K562 (cell line): ENCODE data around the gene FNBP1. TPM values are rescaled to one million over a fixed set of nuclear protein-coding genes. Genes with fewer than 3 reads are reported as not detected.
A peak's percentile ranks its signal among the peaks of the same experiment; 100 is the strongest.

Experiments used
- ATAC-seq: fragments of 200-7000 bp; cut with Tn5 transposase; 3 replicates; pipeline ENCODE4 v1.9.1; 2020; ENCODE audit warnings: moderate library complexity
- BruUV-seq: library from RNA; stranded (reverse); fragments of 400-500 nt; replicated peaks from 2 replicates; lab custom pipeline; 2021; lab: Mats Ljungman, UMichigan
- CTCF ChIA-PET: fragments of 300-600 bp; formaldehyde crosslinking; extraction: SDS; loops from one replicate; lab custom pipeline; 2021; ENCODE audit warnings: low intra/inter-chr PET ratio; lab: Yijun Ruan, JAX
- POLR2A ChIA-PET: fragments of 300-600, 350-650 bp; sonication (Branson Sonifier 250); formaldehyde crosslinking; extraction: SDS; loops from one replicate; lab custom pipeline; 2021; ENCODE audit warnings: antibody characterized with exemption, inconsistent platforms; lab: Yijun Ruan, JAX
- DNase-seq, 4 experiments: peaks; one replicate each; pipeline versions ENCODE4 v3.0.0 to v3.0.0-alpha.2; 2011 to 2018; ENCODE audit warnings: low spot score in 3 of 4, mixed read lengths in 3 of 4; ENCODE audit errors: extremely low read depth in 1 of 4
- FAIRE-seq: peaks from 2 replicates; lab custom pipeline; 2011; peaks lifted over from hg19 to GRCh38; lab: Jason Lieb, UNC
- H2AFZ ChIP-seq: 2 replicates; pipeline ENCODE4 v1.6.0; 2011; ENCODE audit warnings: low read depth, low read length, control low read depth, inconsistent platforms
- H3K27ac ChIP-seq: fragments of 200-600 bp; 3 replicates; pipeline ENCODE4 v1.8.0; 2011; ENCODE audit warnings: low read depth, mild to moderate bottlenecking, control low read depth, inconsistent platforms, low read length, moderate library complexity, mixed read lengths; ENCODE audit errors: extremely low read depth
- H3K27me3 ChIP-seq, 2 experiments: fragments of 300-600 bp in 1 of 2; 2 replicates in 1 of 2; 3 replicates in 1 of 2; pipeline versions ENCODE4 v1.6.0 to v1.8.0; 2011; ENCODE audit warnings: inconsistent platforms in 2 of 2, low read length in 2 of 2, mild to moderate bottlenecking in 1 of 2, mixed read lengths in 1 of 2, moderate library complexity in 1 of 2; ENCODE audit not compliant: control insufficient read depth in 2 of 2, insufficient read depth in 2 of 2
- H3K36me3 ChIP-seq: fragments of 300-600 bp; 3 replicates; pipeline ENCODE4 v1.8.0; 2011; ENCODE audit warnings: mild to moderate bottlenecking, low read length, inconsistent platforms; ENCODE audit not compliant: control insufficient read depth, insufficient read depth
- H3K4me1 ChIP-seq, 2 experiments: fragments of 200-600 bp in 1 of 2; replicated peaks in 1 of 2; 2 replicates in 1 of 2; 3 replicates in 1 of 2; pipeline versions ENCODE4 v1.5.1 to v1.8.0; 2011; ENCODE audit warnings: inconsistent platforms in 2 of 2, low read length in 2 of 2, mild to moderate bottlenecking in 1 of 2, mixed read lengths in 1 of 2, moderate library complexity in 1 of 2; ENCODE audit not compliant: control insufficient read depth in 2 of 2, insufficient read depth in 2 of 2
- H3K4me2 ChIP-seq: 2 replicates; pipeline ENCODE4 v1.6.1; 2011; ENCODE audit warnings: low read length, control low read depth, inconsistent platforms, mixed read lengths; ENCODE audit not compliant: insufficient read depth
- H3K4me3 ChIP-seq: fragments of 200-600 bp; sonication (generic), shearing (Covaris generic); 2 replicates; pipeline ENCODE4 v1.5.1; 2016; ENCODE audit warnings: control low read depth, inconsistent platforms
- H3K79me2 ChIP-seq: fragments of 200-600 bp; 3 replicates; pipeline ENCODE4 v1.8.0; 2011; ENCODE audit warnings: low read length, inconsistent platforms; ENCODE audit not compliant: control insufficient read depth, insufficient read depth
- H3K9ac ChIP-seq, 2 experiments: 2 replicates each; pipeline versions ENCODE4 v1.6.0 to v1.6.1; 2011; ENCODE audit warnings: low read depth in 2 of 2, low read length in 2 of 2, control low read depth in 1 of 2, inconsistent platforms in 1 of 2, mild to moderate bottlenecking in 1 of 2, mixed read lengths in 1 of 2; ENCODE audit not compliant: insufficient read depth in 1 of 2
- H3K9me1 ChIP-seq: one replicate; pipeline ENCODE4 v1.6.0; 2011; ENCODE audit warnings: inconsistent platforms, mild to moderate bottlenecking, low read length, moderate library complexity; ENCODE audit not compliant: control insufficient read depth, insufficient read depth
- H3K9me3 ChIP-seq: replicated peaks from 2 replicates; pipeline ENCODE4 v1.5.1; 2011; ENCODE audit warnings: low read depth, low read length, inconsistent platforms; ENCODE audit not compliant: control insufficient read depth, insufficient read depth
- H4K20me1 ChIP-seq: replicated peaks from 2 replicates; pipeline ENCODE4 v1.6.1; 2011; ENCODE audit warnings: low read length, inconsistent platforms, mixed read lengths; ENCODE audit not compliant: control insufficient read depth, insufficient read depth
- ARID1B ChIP-seq: fragments of 450-650 bp; IDR thresholded peaks from 2 replicates; pipeline ENCODE4 v1.6.1; 2016; ENCODE audit warnings: antibody characterized with exemption, mild to moderate bottlenecking, inconsistent platforms
- CBFA2T3 ChIP-seq: fragments of 450-650 bp; IDR thresholded peaks from 2 replicates; pipeline ENCODE4 v1.6.1; 2017
- DPF2 ChIP-seq: fragments of 450-650 bp; IDR thresholded peaks from 2 replicates; pipeline ENCODE4 v1.6.1; 2016
- ERF ChIP-seq: fragments of 450-650 bp; formaldehyde crosslinking; IDR thresholded peaks from 2 replicates; pipeline ENCODE4 v1.4.0; 2020; ENCODE audit warnings: mild to moderate bottlenecking, mixed read lengths
- MAZ ChIP-seq, 2 experiments: fragments of 450-650 bp in 1 of 2; sonication (generic) in 1 of 2; formaldehyde crosslinking; IDR thresholded peaks in 1 of 2; conservative IDR thresholded peaks in 1 of 2; 2 replicates each; pipeline versions ENCODE4 v1.4.0 to v1.5.0; 2020; ENCODE audit warnings: mild to moderate bottlenecking in 1 of 2, missing genetic modification reagents in 1 of 2
- MTA2 ChIP-seq: fragments of 450-650 bp; IDR thresholded peaks from 2 replicates; pipeline ENCODE4 v1.6.1; 2016; ENCODE audit warnings: low read depth
- NFE2 ChIP-seq: IDR thresholded peaks from 2 replicates; pipeline ENCODE4 v1.6.1; 2014; ENCODE audit warnings: antibody characterized with exemption, low read depth
- RFX1 ChIP-seq: fragments of 450-650 bp; IDR thresholded peaks from 2 replicates; pipeline ENCODE4 v1.6.1; 2016; ENCODE audit warnings: mild to moderate bottlenecking, moderate library complexity
- SOX6 ChIP-seq: fragments of 450-650 bp; IDR thresholded peaks from 2 replicates; pipeline ENCODE4 v1.6.1; 2014; ENCODE audit warnings: mild to moderate bottlenecking
- SRSF3 ChIP-seq: fragments of 200-400 bp; formaldehyde crosslinking; IDR thresholded peaks from 2 replicates; pipeline ENCODE4 v1.6.1; 2016; ENCODE audit warnings: mild to moderate bottlenecking, low read length, moderate library complexity; ENCODE audit not compliant: insufficient read depth
- STAG1 ChIP-seq: sonication (generic); formaldehyde crosslinking; IDR thresholded peaks from 2 replicates; pipeline ENCODE4 v1.5.0; 2020; ENCODE audit warnings: missing genetic modification reagents, borderline replicate concordance
- STAT5A ChIP-seq: IDR thresholded peaks from 2 replicates; pipeline ENCODE4 v1.6.1; 2012; ENCODE audit warnings: low read length, inconsistent platforms, borderline replicate concordance
- TAL1 ChIP-seq: fragments of 450-650 bp; IDR thresholded peaks from 2 replicates; pipeline ENCODE4 v1.6.1; 2016; ENCODE audit warnings: mild to moderate bottlenecking
- TCF3 ChIP-seq: sonication (generic); formaldehyde crosslinking; IDR thresholded peaks from 2 replicates; pipeline ENCODE4 v1.4.0; 2020; ENCODE audit warnings: mild to moderate bottlenecking, missing genetic modification reagents
- TCF7 ChIP-seq: sonication (generic); IDR thresholded peaks from 2 replicates; pipeline ENCODE4 v1.6.1; 2016; ENCODE audit warnings: antibody characterized with exemption, borderline replicate concordance
- TEAD4 ChIP-seq, 2 experiments: sonication (generic) in 1 of 2; formaldehyde crosslinking in 1 of 2; IDR thresholded peaks; 2 replicates each; pipeline versions ENCODE4 v1.6.1 to v1.8.0; 2012 to 2022; ENCODE audit warnings: borderline replicate concordance in 1 of 2, inconsistent platforms in 1 of 2, low read length in 1 of 2, mild to moderate bottlenecking in 1 of 2, missing genetic modification reagents in 1 of 2
- WGBS: fragments of 100-300 bp; shearing (Covaris generic); methylation state at CpG from one replicate; pipeline ENCODE4 v1.1.6; 2016; ENCODE audit warnings: low coverage, mixed read lengths; ENCODE audit not compliant: insufficient coverage; ENCODE audit errors: missing lambda C conversion rate; 5-methylcytosine and 5-hydroxymethylcytosine counted together
- in situ Hi-C: fragments of 300-500 bp; cut with MboI; formaldehyde crosslinking; loops from 4 replicates; pipeline ENCODE4 v1.15.0; 2018; ENCODE audit warnings: inconsistent platforms, mixed read lengths
- intact Hi-C: fragments of 100-400 bp; cut with micrococcal nuclease; formaldehyde crosslinking; loops from 2 replicates; pipeline ENCODE4 v1.14.2; 2022
- polyA plus RNA-seq, 8 experiments: library from polyadenylated mRNA; depleted of rRNA in 4 of 8; stranded (reverse) in 5 of 8; unstranded in 3 of 8; fragments of >200 nt; fragmentation: Nextera tagmentation in 2 of 8; fragmentation: Illumina TruSeq in 1 of 8; extraction: Ambion mirVana in 2 of 8; extraction: Trizol in 1 of 8; gene quantifications; 2 replicates each; pipeline versions ENCODE4 v1.2.1 to v1.2.3, GENCODE V29; 2011 to 2014; ENCODE audit warnings: inconsistent platforms in 1 of 8, missing spikeins in 1 of 8
- total RNA-seq, 7 experiments: library from RNA; depleted of rRNA in 6 of 7; stranded (reverse); fragments of >200 nt in 6 of 7; fragmentation: Illumina TruSeq in 2 of 7; extraction: Trizol in 2 of 7; gene quantifications; 2 replicates each; pipeline versions ENCODE4 v1.2.1 to v1.2.3, GENCODE V29; 2011 to 2021; ENCODE audit warnings: low replicate concordance in 1 of 7
- TF ChIP-seq, protein P1 (sequence below), 2 experiments: IDR thresholded peaks; 2 replicates each; pipeline ENCODE4 v1.6.1; 2012; ENCODE audit warnings: improper control_type of control experiment in 2 of 2, low read depth in 2 of 2, low read length in 2 of 2, borderline replicate concordance in 1 of 2

Gene FNBP1
- total and polyA plus RNA-seq, 9 of the 15 experiments (the other 6 are each of a cell fraction or from before 2014, with no cell fraction given), result 1.8 to 14.9 (median 7.6) TPM

GRCh38 chr9:129930743-129931142, 112.2 kb downstream of the FNBP1 start:
- Histone ChIP-seq H3K79me2 (no peaks in the 10 kb centered on the region), H3K9me3 (no peaks in the 10 kb centered on the region), H3K27me3 (no peaks in the 10 kb centered on the region), H3K36me3 (no peaks in the 10 kb centered on the region), H3K9me1 (no peaks in the 10 kb centered on the region)
- CTCF ChIA-PET, result no interaction called here
- WGBS, result 66% methylated on average over 2 of the region's 2 CpGs
- DNase-seq, result peak in 1 of 4 experiments; percentile 27
- intact Hi-C loops, result no loop called here
- TF ChIP-seq TCF7 (no peak), SRSF3 (no peak), NFE2 (peak; percentile 73), TEAD4 (IDR thresholded peaks at IDR 0.05; ENCODE audit: low read length) (peak; percentile 75), TEAD4 (CRISPR knock-in tag; IDR thresholded peaks at IDR 0.05; ENCODE audit: borderline replicate concordance) (no peak), RFX1 (peak; percentile 20; the same call in 1 of the 2 replicates), STAT5A (0 out of 2 replicates have a peak, but pooled peaks have one; percentile 20), ARID1B (peak; percentile 59), MAZ (CRISPR knock-in tag; conservative IDR thresholded peaks at IDR 0.05 in 1 of 2, IDR thresholded peaks at IDR 0.05 in 1 of 2) (peak in 1 of 2 experiments; percentile 28; a peak in 1 of 4 replicates), MTA2 (0 out of 2 replicates have a peak, but pooled peaks have one; percentile 8), CBFA2T3 (peak; percentile 64), TAL1 (peak; percentile 52; the same call in 1 of the 2 replicates), SOX6 (peak; percentile 21; the same call in 1 of the 2 replicates), TCF3 (CRISPR knock-in tag) (peak; percentile 56), STAG1 (CRISPR knock-in tag) (no peak), DPF2 (peak; percentile 44; the same call in 1 of the 2 replicates), ERF (CRISPR knock-in tag) (0 out of 2 replicates have a peak, but pooled peaks have one; percentile 69)
- TF ChIP-seq, protein P1, sequence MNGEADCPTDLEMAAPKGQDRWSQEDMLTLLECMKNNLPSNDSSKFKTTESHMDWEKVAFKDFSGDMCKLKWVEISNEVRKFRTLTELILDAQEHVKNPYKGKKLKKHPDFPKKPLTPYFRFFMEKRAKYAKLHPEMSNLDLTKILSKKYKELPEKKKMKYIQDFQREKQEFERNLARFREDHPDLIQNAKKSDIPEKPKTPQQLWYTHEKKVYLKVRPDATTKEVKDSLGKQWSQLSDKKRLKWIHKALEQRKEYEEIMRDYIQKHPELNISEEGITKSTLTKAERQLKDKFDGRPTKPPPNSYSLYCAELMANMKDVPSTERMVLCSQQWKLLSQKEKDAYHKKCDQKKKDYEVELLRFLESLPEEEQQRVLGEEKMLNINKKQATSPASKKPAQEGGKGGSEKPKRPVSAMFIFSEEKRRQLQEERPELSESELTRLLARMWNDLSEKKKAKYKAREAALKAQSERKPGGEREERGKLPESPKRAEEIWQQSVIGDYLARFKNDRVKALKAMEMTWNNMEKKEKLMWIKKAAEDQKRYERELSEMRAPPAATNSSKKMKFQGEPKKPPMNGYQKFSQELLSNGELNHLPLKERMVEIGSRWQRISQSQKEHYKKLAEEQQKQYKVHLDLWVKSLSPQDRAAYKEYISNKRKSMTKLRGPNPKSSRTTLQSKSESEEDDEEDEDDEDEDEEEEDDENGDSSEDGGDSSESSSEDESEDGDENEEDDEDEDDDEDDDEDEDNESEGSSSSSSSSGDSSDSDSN (IDR thresholded peaks at IDR 0.05; ENCODE audit: borderline replicate concordance in 1 of 2, low read depth in 2 of 2, low read length in 2 of 2), result no peak
- TF ChIP-seq, all 486 proteins: peak for 13
- no peak for ATAC-seq
- Histone ChIP-seq H2AFZ (peak overlapping the region; percentile 19; the same call in 1 of the 2 replicates), H3K27ac (peak overlapping the region; percentile 30; the same call in 2 of the 3 replicates), H3K4me2 (peak overlapping the region; percentile 34; the same call in 1 of the 2 replicates), H3K4me1 (peaks cover 4 to 31% of the 10 kb centered on the region in 2 experiments; a peak in 4 of 5 replicates), H4K20me1 (no peaks in the 10 kb centered on the region), H3K9ac (no peak overlapping the region), H3K4me3 (no peak overlapping the region)
- FAIRE-seq, result peak; percentile 75
- in situ Hi-C loops, result no loop called here
- no TSS peak for BruUV-seq
- POLR2A ChIA-PET, result interaction anchor here (0.6 to 0.7 kb wide), 2 partner anchors 33 to 806 kb away, joined by 3 read pairs; no protein-coding TSS in a partner anchor
